ENCODE measurements around the gene CCDC88C.

GRCh38 chr14:91229005-91229382 lies 188.6 kb downstream of the CCDC88C start:
- TF ChIP-seq, protein P1, sequence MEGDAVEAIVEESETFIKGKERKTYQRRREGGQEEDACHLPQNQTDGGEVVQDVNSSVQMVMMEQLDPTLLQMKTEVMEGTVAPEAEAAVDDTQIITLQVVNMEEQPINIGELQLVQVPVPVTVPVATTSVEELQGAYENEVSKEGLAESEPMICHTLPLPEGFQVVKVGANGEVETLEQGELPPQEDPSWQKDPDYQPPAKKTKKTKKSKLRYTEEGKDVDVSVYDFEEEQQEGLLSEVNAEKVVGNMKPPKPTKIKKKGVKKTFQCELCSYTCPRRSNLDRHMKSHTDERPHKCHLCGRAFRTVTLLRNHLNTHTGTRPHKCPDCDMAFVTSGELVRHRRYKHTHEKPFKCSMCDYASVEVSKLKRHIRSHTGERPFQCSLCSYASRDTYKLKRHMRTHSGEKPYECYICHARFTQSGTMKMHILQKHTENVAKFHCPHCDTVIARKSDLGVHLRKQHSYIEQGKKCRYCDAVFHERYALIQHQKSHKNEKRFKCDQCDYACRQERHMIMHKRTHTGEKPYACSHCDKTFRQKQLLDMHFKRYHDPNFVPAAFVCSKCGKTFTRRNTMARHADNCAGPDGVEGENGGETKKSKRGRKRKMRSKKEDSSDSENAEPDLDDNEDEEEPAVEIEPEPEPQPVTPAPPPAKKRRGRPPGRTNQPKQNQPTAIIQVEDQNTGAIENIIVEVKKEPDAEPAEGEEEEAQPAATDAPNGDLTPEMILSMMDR (IDR thresholded peaks at IDR 0.05), result no peak
- TF ChIP-seq ZFX (IDR thresholded peaks at IDR 0.05; ENCODE audit: borderline replicate concordance), result no peak

All from 22Rv1 (cell line).